Erythroblast (primary cell): ENCODE results near the gene MAN2A2.

Experiments
- GATA1 ChIP-seq: IDR thresholded peaks from 2 replicates; pipeline ENCODE4 v1.6.1; 2011; ENCODE audit warnings: low read depth, mild to moderate bottlenecking, control low read depth, low read length, moderate library complexity
- POLR2A ChIP-seq: IDR thresholded peaks from 2 replicates; pipeline ENCODE4 v1.6.1; 2011; ENCODE audit warnings: mild to moderate bottlenecking, low read length

GRCh38 chr15:90857883-90858443 is 45.1 kb upstream of the MAN2A2 start:
- no peak for TF ChIP-seq POLR2A
- TF ChIP-seq GATA1, result no peak
